Measurements from ENCODE around the gene SLC5A8. TPM values are rescaled to one million over a fixed set of nuclear protein-coding genes. Genes with fewer than 3 reads are reported as not detected.

SLC5A8 gene
- total RNA-seq, 1 experiment from 2014 or later, result not detected

GRCh38 chr12:101238306-101238705, 28.3 kb upstream of the SLC5A8 start:
- no peak for TF ChIP-seq CTCF (conservative IDR thresholded peaks at IDR 0.05; ENCODE audit: low read depth, low read length)
- no peak for TF ChIP-seq EZH2 (IDR thresholded peaks at IDR 0.05; ENCODE audit: borderline replicate concordance, low read depth, low read length, poor library complexity, severe bottlenecking)
- intact Hi-C loops (cut with micrococcal nuclease; ENCODE audit: unreplicated experiment), result no loop called here
- no peaks in the 10 kb centered on the region for H3K36me3 ChIP-seq (ENCODE audit: insufficient read depth, low read length, poor library complexity, severe bottlenecking)
- no peaks in the 10 kb centered on the region for H3K4me1 ChIP-seq (ENCODE audit: insufficient read depth, low read length, poor library complexity, severe bottlenecking)
- H3K27me3 ChIP-seq (replicated peaks; ENCODE audit: insufficient read depth, low read depth, low read length, poor library complexity), result no peaks in the 10 kb centered on the region
- ChIA-PET POLR2A (ENCODE audit: low non-redundant PET) (no interaction called here), CTCF (no interaction called here)
- BruUV-seq (replicated peaks), result no TSS peak
- DNase-seq (ENCODE audit: low spot score), result no peak
- H3K27ac ChIP-seq (ENCODE audit: low read depth, low read length, poor library complexity, severe bottlenecking), result no peak overlapping the region
- no peak overlapping the region for H3K4me3 ChIP-seq (ENCODE audit: low read depth, low read length, poor library complexity, severe bottlenecking)
- H3K9me3 ChIP-seq (ENCODE audit: low read depth, low read length, poor library complexity, severe bottlenecking), result no peaks in the 10 kb centered on the region

- no peak overlapping the region for H3K4me3 ChIP-seq (ENCODE audit: low read depth, low read length, poor library complexity, severe bottlenecking)
- no peaks in the 10 kb centered on the region for H3K36me3 ChIP-seq (ENCODE audit: insufficient read depth, low read length, poor library complexity, severe bottlenecking)
- no peak for DNase-seq (ENCODE audit: low spot score)
- BruUV-seq (replicated peaks), result no TSS peak
- H3K9me3 ChIP-seq (ENCODE audit: low read depth, low read length, poor library complexity, severe bottlenecking), result no peaks in the 10 kb centered on the region
- no peaks in the 10 kb centered on the region for H3K4me1 ChIP-seq (ENCODE audit: insufficient read depth, low read length, poor library complexity, severe bottlenecking)
- POLR2A ChIA-PET (ENCODE audit: low non-redundant PET), result no interaction called here
- CTCF ChIA-PET, result no interaction called here
- no peak for TF ChIP-seq EZH2 (IDR thresholded peaks at IDR 0.05; ENCODE audit: borderline replicate concordance, low read depth, low read length, poor library complexity, severe bottlenecking)
- no peak for TF ChIP-seq CTCF (conservative IDR thresholded peaks at IDR 0.05; ENCODE audit: low read depth, low read length)
- intact Hi-C loops (cut with micrococcal nuclease; ENCODE audit: unreplicated experiment), result no loop called here
- H3K27ac ChIP-seq (ENCODE audit: low read depth, low read length, poor library complexity, severe bottlenecking), result no peak overlapping the region
- H3K27me3 ChIP-seq (replicated peaks; ENCODE audit: insufficient read depth, low read depth, low read length, poor library complexity), result no peaks in the 10 kb centered on the region
These were observed 25.6 kb upstream of the SLC5A8 start for GRCh38 chr12:101235686-101236085.

- no peaks in the 10 kb centered on the region for H3K9me3 ChIP-seq (ENCODE audit: low read depth, low read length, poor library complexity, severe bottlenecking)
- H3K27me3 ChIP-seq (replicated peaks; ENCODE audit: insufficient read depth, low read depth, low read length, poor library complexity), result no peaks in the 10 kb centered on the region
- no peak overlapping the region for H3K4me3 ChIP-seq (ENCODE audit: low read depth, low read length, poor library complexity, severe bottlenecking)
- POLR2A ChIA-PET (ENCODE audit: low non-redundant PET), result no interaction called here
- DNase-seq (ENCODE audit: low spot score), result no peak
- no TSS peak for BruUV-seq (replicated peaks)
- CTCF ChIA-PET, result no interaction called here
- no peaks in the 10 kb centered on the region for H3K36me3 ChIP-seq (ENCODE audit: insufficient read depth, low read length, poor library complexity, severe bottlenecking)
- intact Hi-C loops (cut with micrococcal nuclease; ENCODE audit: unreplicated experiment), result no loop called here
- H3K4me1 ChIP-seq (ENCODE audit: insufficient read depth, low read length, poor library complexity, severe bottlenecking), result no peaks in the 10 kb centered on the region
- TF ChIP-seq EZH2 (IDR thresholded peaks at IDR 0.05; ENCODE audit: borderline replicate concordance, low read depth, low read length, poor library complexity, severe bottlenecking), result no peak
- TF ChIP-seq CTCF (conservative IDR thresholded peaks at IDR 0.05; ENCODE audit: low read depth, low read length), result no peak
- H3K27ac ChIP-seq (ENCODE audit: low read depth, low read length, poor library complexity, severe bottlenecking), result no peak overlapping the region
These were observed 21.6 kb upstream of the SLC5A8 start for GRCh38 chr12:101231636-101232035.
